ENCODE data around the gene CCL2. TPM values are rescaled to one million over a fixed set of nuclear protein-coding genes. Genes with fewer than 3 reads are reported as not detected.

Gene CCL2
- total RNA-seq, 1 donor from 2014 or later = 1,495 TPM

GRCh38 chr17:34261568-34262337 lies 6.7 kb downstream of the CCL2 start:
- no peak for DNase-seq (ENCODE audit: extremely low read depth, low read depth, low spot score)

GRCh38 chr17:34265711-34266110 lies 10.6 kb downstream of the CCL2 start:
- no peak for DNase-seq (ENCODE audit: extremely low read depth, low read depth, low spot score)

- DNase-seq (ENCODE audit: extremely low read depth, low read depth, low spot score) = no peak
These were observed 14.9 kb downstream of the CCL2 start, which contains the start of gene CCL7 for GRCh38 chr17:34269969-34270368. CCL7 (plus strand) TSS chr17:34270221; CDS start chr17:34270291, 70 bp downstream.

- DNase-seq (ENCODE audit: extremely low read depth, low read depth, low spot score) = peak; percentile 75
These were observed 20.8 kb downstream of the CCL2 start for GRCh38 chr17:34275881-34276280.

- DNase-seq (ENCODE audit: extremely low read depth, low read depth, low spot score) = no peak
These were observed 21.7 kb downstream of the CCL2 start for GRCh38 chr17:34276826-34277225.

GRCh38 chr17:34283571-34283970 lies 28.5 kb downstream of the CCL2 start:
- DNase-seq (ENCODE audit: extremely low read depth, low read depth, low spot score) = no peak

GRCh38 chr17:34285286-34285792 lies 30.3 kb downstream of the CCL2 start, which contains the start of gene CCL11:
CCL11 (plus strand) TSS chr17:34285742; CDS start chr17:34285809, 67 bp downstream.
- no peak for DNase-seq (ENCODE audit: extremely low read depth, low read depth, low spot score)

GRCh38 chr17:34287875-34288274 lies 32.8 kb downstream of the CCL2 start:
- no peak for DNase-seq (ENCODE audit: extremely low read depth, low read depth, low spot score)

GRCh38 chr17:34290586-34290985 lies 35.5 kb downstream of the CCL2 start:
- no peak for DNase-seq (ENCODE audit: extremely low read depth, low read depth, low spot score)

- DNase-seq (ENCODE audit: extremely low read depth, low read depth, low spot score) = no peak
These were observed 36.8 kb downstream of the CCL2 start for GRCh38 chr17:34291721-34292348.

- DNase-seq (ENCODE audit: extremely low read depth, low read depth, low spot score) = no peak
These were observed 43.9 kb downstream of the CCL2 start for GRCh38 chr17:34299027-34299426.

- DNase-seq (ENCODE audit: extremely low read depth, low read depth, low spot score) = no peak
These were observed 45.0 kb downstream of the CCL2 start for GRCh38 chr17:34299956-34300577.

- DNase-seq (ENCODE audit: extremely low read depth, low read depth, low spot score) = no peak
These were observed 45.7 kb downstream of the CCL2 start for GRCh38 chr17:34300652-34301370.

- DNase-seq (ENCODE audit: extremely low read depth, low read depth, low spot score) = no peak
These were observed 46.9 kb downstream of the CCL2 start for GRCh38 chr17:34301986-34302385.

- no peak for DNase-seq (ENCODE audit: extremely low read depth, low read depth, low spot score)
These were observed 47.6 kb downstream of the CCL2 start for GRCh38 chr17:34302636-34303035.

- no peak for DNase-seq (ENCODE audit: extremely low read depth, low read depth, low spot score)
These were observed 48.5 kb downstream of the CCL2 start for GRCh38 chr17:34303606-34304005.

GRCh38 chr17:34305061-34305460 lies 50.0 kb downstream of the CCL2 start:
- DNase-seq (ENCODE audit: extremely low read depth, low read depth, low spot score) = no peak

- DNase-seq (ENCODE audit: extremely low read depth, low read depth, low spot score) = no peak
These were observed 50.5 kb downstream of the CCL2 start for GRCh38 chr17:34305606-34306005.

- DNase-seq (ENCODE audit: extremely low read depth, low read depth, low spot score) = no peak
These were observed 51.4 kb downstream of the CCL2 start for GRCh38 chr17:34306466-34306865.

Measured in glomerular endothelial cell (primary cell).